Fibroblast of skin of right quadriceps (primary cell): ENCODE measurements around the gene NT5E.

Experiments
- DNase-seq: peaks from one replicate; pipeline ENCODE4 v3.0.0-alpha.2; 2013

The NT5E gene

DNA sequence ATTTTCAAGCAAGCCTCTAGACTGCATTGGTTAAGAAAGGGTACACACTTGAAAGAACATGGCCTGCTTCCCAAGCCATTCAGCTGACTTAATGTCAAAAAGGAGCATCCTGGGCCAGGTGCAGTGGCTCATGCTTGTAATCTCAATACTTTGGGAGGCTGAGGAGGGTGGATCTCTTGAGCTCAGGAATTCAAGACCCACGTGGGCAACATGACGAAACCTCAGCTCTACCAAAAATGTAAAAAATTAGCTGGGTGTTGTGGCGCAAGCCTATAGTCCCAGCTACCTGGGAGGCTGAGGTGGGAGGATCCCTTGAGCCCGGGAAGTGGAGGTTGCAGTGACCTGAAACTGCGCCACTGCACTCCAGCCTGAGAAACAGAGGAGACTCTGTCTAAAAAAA is 26.9 kb upstream of the NT5E start:
- DNase-seq = no peak

DNA sequence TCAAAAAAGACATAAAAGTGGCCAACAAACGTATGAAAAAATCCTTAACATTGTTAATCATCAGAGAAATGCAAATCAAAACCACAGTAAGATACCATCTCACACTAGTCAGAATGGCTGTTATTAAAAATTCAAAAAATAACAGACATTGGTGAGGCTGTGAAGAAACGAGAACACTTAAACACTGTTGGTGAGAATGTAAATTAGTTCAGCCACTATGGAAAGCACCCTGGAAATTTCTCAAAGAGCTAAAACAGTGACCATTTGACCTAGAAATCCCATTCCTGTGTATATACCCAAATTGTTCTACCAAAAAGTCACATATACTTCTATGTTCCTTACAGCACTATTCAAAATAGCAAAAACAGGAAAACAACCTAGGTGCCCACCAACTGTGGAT is 24.9 kb upstream of the NT5E start:
- DNase-seq = no peak

DNA sequence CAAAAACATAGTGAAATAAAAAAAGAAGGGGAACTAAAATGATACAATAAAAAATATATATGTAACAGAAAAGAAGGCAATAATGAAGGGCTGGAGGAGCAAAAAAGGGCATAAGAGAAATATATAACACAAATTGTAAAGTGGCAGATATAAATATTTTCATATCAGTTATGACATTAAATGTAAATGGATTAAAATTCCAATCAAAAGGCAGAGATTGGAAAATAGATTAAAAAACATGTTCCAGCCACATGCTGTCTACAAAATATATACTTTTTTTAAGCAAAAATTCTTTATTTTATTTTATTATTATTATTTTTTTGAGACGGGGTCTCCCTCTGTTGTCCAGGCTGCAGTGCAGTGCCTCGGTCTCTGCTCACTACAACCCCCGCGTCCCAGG is 23.9 kb upstream of the NT5E start:
- DNase-seq = no peak

DNA sequence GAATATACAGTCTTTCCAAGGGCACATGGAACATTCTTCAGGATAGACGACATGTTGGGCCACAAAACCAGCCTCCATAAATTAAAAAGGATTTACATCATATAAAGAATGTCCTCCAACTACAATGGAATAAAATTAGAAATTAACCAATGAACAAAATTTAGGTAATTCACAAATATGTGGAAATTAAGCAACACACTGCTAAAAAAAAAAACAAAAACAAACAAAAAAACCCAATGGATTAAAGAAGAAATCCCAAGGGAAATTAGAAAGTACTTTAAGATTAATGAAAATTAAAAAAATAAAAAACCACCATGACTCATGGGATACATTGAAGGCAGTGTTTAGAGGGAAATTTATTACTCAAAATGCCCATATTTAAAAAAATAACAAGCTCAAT is 21.4 kb upstream of the NT5E start:
- peak; percentile 61 for DNase-seq

DNA sequence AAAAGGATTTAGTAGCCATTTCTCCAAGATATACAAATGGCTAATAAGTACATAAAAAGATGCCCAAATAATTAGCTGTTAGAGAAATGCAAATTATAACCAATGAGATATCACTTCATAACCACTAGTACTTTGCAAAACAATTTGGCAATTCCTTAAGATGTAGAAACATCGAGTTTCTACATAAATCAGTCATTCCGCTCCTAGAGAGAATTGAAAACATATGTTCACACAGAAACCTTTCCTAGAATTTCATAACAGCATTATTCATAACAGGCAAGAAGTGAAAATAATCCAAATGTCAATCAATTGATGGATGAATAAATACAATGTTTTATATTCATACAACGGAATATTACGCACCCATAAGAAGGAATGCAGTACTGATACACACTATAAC is 20.5 kb upstream of the NT5E start:
- DNase-seq = peak; percentile 62

DNA sequence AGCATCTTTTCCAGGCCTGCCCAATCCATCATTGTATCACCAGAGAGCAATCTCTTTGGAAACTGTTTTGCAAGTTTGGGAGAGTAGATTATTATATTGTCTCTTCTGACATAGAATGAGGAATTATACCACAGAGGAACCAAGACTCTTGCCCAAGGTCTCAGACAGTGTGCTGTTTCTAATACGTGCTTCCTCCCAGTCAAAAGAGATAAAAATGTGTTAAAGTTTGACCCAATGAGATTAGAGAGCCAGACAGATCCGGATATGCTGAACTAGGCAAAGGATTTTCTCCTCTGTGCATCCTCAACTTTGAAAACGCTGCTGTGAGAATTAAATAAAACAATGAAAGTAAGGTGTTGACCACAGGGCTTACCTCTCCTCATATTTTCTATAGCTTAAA is 18.6 kb upstream of the NT5E start:
- no peak for DNase-seq

DNA sequence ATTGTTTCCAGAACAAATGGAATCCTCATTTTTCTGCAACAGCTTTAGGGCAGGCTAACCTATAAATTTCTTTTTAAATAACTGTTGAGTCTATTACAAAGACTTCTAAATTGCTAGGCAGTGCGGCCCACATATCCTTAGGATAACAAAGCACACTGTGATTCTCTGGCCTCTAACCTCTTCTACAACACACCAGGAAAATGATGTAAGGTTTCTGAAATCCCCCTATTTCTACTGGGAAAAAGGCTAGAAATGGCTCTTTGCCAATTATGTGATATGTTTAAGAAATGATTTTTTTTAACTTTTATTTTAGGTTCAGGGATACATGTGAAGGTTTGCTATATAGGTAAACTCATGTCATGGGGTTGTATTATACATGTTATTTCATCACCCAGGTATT is 17.3 kb upstream of the NT5E start:
- peak; percentile 40 for DNase-seq

DNA sequence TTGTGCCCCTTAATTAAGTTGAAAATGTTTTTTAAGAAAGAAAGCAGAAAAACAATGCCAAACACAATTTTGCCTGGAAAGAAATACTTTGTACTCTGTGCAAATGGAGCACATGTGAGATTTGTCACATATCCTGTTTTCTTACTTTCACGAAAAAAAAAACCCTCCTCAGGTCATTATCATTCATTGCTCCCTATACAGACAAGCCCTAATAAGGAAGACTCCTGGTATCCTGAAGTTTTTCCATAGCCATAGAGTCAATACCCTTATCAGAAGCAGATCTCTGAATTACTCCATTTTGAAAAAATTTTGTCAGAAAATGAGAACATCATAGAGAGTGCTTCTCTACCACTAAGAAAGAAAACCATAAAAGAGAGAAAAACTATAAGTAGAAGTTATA is 14.0 kb upstream of the NT5E start:
- peak; percentile 48 for DNase-seq

DNA sequence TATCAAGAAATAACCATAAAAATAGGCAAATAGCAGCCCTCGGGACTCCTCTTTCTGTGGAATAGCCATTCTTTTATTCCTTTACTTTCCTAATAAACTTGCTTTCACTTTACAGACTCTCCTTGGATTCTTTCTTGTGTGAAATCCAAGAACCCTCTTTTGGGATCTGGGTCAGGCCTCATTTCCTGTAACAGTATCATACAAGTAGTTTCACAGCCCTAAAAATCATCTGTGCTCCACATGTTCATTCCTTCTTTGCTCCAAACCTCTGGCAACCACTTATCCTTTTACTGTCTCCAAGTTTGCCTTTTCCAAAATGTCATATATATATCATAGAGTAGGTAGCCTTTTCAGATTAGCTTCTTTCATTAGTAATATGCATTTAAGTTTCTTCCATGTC is 13.5 kb upstream of the NT5E start:
- DNase-seq = peak; percentile 82

DNA sequence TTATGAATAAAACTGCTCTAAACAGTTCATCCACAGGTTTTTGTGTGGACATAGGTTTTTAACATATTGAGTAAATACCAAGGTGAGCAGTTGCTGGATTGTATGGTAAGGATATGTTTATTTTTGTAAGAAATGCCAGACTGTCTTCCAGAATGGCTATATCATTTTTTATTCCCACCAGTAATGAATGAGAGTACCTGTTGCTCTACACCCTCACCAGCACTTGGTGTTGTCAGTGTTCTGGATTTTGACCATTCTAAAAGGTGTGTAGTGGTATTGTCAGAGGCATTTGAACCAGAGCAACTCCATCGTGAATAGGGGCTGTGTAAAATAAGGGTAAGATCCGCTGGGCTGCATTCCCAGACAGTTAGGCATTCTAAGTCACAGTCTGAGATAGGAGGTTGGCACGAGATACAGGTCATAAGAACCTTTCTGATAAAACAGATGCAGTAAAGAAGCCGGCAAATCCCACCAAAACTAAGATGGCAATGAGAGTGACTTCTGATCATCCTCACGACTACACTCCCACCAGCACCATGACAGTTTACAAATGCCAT is 12.9 kb upstream of the NT5E start:
- DNase-seq = no peak

DNA sequence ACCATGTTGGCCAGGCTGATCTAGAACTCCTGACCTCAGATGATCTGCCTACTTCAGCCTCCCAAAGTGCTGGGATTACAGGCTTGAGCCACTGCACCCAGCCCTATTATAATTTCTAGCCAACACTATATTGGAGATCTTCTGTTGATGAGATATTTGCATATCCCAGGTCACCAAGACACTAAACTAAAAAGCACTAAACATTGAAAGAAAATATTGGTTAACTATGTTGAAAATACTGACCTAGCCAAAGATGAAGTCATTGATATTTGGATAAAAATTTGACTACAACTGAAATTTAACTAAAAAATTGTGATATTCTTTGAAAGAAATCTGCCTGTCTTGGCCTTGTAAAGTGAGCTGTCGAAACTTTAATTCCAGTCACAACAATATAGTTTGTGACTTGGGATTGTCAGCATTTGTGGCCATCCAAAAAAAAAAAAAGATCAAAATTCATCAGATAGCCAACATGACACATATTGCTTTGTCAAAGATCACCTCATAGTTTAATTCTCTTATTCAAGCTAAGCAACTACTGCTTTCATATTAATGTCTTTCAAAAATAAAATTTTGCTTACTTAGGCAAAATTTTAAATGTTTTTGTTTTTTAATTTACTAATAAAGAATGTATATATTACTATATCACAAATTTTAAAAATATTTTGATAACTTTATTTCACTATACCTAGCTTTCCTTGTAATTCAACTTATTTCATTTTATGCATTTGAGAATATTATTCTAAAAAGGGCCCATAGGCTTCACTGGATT is 6.3 kb upstream of the NT5E start:
- DNase-seq = no peak

DNA sequence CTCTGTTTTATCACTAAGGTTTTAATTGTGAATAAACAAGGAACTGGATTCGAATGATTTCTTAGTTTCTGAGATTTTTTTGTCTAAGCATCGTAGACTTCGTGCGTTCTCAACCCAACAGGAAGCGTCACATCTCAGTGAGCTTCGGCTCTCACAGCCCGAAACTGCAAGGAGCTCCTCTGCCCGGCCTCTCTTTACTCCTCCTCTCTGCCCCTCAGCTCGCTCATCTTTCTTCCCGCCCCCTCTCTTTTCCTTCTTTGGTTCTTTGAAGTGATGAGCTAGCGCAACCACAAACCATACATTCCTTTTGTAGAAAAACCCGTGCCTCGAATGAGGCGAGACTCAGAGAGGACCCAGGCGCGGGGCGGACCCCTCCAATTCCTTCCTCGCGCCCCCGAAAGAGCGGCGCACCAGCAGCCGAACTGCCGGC is 480 bp upstream of the NT5E start:
- DNase-seq = peak; percentile 89

DNA sequence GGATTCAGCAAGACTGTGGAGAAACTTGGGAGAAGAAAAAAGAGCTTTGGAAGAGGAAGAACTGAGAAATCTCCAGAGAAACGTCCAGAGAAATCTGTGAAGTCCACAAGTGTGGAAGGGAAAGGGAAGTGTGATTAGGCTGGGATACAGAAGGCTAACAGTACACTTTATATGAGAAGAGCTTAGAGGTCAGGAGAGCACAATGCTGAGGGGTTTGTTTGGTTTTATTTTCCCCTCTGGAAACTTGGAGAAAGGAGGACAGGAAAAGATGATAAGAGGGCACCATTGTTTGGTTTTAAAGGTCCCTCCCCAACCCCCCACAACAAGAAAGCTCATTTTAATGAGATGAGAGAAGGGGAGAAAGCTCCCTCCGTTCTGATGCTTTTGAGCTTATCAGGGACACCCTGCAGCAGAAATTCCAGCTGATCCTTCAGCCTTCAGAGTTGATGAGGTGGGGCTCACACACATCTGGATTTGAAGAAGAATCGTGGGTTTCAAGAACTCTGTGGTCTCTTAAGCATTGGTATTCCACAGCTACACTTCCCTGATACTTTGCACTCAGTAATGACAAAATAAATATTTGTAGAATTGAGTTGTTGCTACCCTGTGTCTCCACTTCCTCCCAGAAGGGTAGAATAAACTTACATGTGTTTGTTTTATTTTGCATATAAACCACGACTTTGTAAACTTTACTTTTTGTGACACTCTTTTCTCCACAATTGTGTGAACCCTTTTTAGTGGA is 1.9 kb downstream of the NT5E start:
- DNase-seq = no peak

DNA sequence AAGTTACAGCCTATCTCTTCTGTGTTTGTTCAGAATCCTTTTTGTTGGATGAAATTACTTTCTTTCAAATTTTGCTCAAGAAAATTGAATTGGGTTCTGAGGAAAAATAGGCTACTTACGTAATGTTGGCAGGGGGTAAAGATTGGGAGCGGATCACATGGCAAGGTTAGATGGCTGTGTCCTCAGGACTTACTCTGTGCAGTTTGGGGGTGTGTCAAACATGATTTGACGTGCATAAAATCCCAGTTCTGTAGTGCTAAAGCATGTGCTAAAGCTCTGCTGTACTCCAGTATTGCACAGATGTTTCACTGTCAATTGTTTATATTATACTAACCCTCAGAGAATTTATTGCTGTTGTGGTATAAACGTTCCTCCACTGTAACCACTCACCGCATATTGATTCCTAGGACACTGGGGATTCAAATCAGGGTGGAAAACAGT is 2.6 kb downstream of the NT5E start:
- DNase-seq = peak; percentile 88

DNA sequence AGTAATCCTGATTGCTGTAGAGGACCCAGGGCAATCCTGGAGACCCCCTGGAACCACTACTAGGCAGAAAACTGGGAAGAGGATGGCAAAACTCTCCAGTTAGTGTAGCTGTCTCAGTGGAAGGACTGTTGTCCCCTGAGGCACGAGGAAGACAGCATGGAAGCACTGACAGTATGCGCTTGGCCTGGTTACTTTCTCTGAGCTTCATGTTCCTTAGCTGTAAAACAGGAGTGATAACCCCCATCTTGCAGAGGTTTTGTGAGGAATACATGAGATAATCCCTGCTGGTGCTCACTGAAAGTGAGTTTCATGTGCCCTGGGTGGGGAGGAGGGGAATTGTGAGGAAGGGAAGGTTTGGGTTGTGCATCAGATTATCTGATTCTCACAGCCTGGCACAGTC is 3.2 kb downstream of the NT5E start:
- DNase-seq = no peak

DNA sequence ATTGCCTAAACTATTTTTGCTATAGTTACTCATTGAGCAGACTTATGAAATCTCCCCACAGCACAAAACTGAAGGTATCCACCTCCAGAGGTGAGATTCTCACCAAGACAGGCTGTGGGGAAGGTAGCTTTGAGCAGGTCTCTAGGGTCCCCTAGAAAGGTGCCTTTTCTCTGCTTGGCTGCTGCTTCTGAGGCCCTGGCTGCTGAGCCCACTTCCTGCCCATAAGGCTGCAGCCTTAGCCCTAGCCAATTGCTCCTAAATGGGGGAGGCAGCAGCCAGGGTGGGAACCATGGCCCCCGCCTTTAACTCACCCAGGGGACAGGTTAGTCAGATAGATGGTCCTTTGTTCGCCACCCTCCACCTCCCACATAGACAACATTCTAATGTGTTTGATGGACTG is 3.6 kb downstream of the NT5E start:
- DNase-seq = no peak

DNA sequence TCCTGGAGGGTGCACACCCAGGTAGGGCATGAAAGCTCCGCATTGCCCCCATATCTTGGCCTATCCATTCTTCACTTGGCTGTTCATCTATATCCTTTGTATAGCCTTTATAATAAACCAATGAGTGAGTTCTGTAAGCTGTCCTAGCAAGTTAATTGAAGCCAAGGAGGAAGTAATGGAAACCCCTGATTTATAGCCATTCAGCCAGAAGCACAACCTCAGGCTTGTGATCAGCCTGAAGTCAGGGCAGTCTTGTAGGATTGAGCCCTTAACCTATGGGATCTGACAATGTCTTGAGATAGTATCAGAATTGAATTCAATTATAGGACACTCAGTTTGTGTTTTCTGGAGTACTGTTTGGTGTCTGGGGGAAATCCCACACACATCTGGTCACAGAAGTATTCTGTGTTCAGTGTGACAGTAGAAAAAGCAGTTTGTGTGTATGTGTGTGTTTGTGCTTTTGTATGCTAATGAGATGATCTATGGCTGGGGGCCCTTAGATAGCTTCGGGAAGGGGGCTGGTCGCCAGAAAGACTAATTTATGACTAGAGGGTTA is 5.7 kb downstream of the NT5E start:
- no peak for DNase-seq

DNA sequence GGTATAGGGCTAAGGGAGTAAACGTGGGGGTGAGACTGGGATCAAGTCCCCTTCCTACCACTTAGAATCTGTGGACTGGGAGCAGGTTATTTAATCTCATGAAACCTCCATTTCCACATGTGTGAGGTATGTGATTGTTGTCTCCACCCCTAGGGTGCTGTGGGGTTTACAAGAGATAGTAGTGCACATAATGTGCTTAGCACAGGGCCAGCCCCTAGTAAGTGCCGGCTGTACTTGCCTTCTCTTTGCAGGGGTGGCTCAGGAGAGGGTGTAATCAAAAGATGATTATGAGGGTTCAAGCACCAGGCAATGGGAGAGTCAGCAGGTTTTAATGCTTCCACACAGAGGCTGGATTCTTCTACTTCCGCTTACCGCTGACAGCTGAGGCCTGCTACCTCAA is 6.9 kb downstream of the NT5E start:
- no peak for DNase-seq

DNA sequence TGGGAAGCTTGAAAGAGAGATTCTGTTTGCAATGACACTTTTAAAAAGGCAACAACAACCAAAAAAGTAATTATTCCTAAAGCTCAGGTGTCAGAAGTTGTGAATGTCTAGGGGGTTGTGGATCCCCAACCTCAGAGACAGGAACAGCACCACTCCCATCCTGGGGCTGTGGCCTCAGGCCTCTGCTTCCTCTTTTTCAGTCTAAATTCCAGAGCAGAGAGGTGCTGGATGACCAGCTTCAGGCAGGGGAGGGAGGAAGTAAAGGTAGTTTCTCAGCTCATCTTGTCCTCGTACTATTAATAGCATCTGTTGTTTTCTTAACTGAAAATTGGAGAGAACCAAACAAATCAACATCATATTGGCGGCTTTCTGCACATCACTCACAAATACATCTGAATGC is 8.3 kb downstream of the NT5E start:
- no peak for DNase-seq

DNA sequence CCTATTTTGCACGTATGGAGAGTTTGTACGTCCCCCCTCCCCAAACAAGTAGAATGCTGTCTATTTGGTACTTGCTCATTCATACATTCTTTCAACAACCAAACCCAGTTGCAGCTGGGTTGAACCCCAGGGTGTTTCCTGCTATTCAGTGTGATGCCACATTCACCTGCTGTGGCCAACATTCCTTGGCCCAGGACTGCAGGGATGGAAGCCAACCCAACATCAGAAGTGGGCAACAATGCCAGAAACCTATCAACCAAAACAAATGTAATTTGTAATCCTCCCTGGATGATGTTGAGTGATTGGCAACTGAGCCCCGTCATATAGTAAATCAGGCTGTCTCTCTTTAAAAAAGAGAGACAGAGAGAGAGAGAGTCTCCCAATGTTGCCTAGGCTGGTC is 8.9 kb downstream of the NT5E start:
- no peak for DNase-seq

DNA sequence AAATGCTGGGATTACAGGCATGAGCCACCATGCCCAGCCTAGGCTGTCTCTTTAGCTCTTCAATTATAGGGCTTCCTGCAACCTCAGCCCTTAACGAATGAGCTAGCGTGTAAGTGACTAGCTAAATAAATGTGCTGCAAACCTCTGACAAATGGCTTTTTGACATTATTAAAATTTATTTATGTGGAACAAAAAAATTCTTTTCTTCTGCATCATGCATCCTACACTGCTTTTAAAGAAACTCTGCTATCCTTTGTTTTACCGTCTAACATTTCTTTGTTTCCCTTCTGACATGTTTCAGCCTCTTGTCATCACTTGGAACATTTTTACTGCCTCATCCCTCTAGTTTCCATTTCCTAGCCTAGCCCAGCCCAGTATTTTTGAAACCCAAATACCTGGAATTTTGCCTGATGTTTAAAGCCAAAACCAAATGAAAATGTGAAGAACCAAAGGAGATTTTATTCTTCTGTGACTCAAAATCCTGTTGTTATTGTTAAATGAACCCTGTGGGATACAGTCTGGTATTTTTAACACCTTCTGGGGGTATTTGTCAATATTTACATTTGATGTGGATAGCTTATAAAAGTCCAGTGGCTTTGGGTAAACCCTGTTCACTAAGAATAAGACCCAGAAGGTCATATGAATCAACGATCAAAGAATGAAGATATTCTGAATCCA is 9.5 kb downstream of the NT5E start:
- DNase-seq = peak; percentile 96

DNA sequence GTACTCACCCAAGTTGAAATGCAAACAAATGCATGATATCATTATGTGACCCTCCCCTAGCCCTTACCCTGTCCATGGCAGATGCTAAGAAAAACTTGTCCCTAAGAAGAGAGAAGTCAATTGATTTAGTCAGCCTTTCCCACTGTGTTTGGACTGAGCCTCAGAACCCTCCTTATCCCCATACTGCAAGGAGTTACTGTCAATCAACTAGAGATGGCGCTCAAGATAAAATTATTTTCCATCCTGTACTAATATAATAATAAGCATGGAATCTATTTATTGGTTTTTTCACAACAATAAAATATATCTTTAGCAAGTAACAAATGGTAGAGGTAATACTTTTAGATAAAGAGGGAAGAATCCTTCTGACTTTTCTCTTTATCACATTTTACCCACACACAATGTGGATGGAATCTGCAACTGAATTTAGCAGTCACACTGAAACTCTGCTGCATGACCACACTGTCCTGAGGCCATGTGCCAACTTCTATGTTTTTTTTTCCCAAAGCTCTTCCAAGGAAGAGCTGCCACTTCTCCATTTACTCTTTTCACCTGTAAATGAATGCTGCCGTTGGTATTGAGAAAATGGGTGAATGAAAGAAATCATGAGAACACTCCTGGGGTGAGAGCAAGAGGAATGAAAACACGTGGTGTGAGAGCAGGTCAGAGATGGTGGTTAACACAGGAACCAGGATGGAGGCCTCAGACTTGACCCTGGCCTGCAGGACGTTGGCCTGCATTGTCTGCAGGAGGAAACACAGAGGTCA is 10.5 kb downstream of the NT5E start:
- DNase-seq = no peak
